GM12875 (cell line): ENCODE data around the gene ATP8B3.

Experiments
- H3K4me3 ChIP-seq: one replicate; pipeline ENCODE4 v1.5.1; 2011; ENCODE audit warnings: low read depth, low read length, control low read depth
- TF ChIP-seq, protein P1 (sequence below): IDR thresholded peaks from 2 replicates; pipeline ENCODE4 v1.5.1; 2011; ENCODE audit warnings: low read depth, mild to moderate bottlenecking, control low read depth, inconsistent platforms, low read length, moderate library complexity, borderline replicate concordance; ENCODE audit not compliant: insufficient read depth

Gene ATP8B3

GRCh38 chr19:1854542-1855039 is 42.5 kb upstream of the ATP8B3 start:
- TF ChIP-seq, protein P1, sequence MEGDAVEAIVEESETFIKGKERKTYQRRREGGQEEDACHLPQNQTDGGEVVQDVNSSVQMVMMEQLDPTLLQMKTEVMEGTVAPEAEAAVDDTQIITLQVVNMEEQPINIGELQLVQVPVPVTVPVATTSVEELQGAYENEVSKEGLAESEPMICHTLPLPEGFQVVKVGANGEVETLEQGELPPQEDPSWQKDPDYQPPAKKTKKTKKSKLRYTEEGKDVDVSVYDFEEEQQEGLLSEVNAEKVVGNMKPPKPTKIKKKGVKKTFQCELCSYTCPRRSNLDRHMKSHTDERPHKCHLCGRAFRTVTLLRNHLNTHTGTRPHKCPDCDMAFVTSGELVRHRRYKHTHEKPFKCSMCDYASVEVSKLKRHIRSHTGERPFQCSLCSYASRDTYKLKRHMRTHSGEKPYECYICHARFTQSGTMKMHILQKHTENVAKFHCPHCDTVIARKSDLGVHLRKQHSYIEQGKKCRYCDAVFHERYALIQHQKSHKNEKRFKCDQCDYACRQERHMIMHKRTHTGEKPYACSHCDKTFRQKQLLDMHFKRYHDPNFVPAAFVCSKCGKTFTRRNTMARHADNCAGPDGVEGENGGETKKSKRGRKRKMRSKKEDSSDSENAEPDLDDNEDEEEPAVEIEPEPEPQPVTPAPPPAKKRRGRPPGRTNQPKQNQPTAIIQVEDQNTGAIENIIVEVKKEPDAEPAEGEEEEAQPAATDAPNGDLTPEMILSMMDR = no peak
- H3K4me3 ChIP-seq = no peak overlapping the region

DNA sequence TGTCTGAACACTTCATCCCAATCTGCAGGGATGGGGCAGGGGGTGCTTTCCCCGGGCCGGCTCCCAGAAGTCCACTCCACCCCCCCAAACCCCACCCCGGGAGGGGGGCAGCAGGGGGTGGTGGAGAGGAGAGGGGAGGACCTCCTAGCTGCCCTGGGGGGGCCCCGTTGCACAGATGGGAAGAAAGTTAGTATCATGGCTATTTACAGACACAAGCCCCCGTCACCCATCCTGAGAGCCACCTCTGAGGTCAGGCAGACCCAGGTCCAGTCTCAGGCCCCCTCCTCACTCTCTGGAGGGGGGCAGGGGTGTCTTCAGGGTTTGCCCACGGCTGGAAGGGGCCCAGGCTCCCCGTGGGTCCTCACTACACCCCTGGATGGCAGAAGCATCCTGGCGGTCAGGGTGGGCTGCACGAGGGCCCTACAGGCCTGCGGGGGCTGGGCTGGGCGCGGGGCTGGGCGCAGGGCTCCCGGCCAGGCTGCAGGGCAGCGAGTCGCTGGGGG is 42.0 kb upstream of the ATP8B3 start:
- TF ChIP-seq, protein P1 = no peak
- no peak overlapping the region for H3K4me3 ChIP-seq

DNA sequence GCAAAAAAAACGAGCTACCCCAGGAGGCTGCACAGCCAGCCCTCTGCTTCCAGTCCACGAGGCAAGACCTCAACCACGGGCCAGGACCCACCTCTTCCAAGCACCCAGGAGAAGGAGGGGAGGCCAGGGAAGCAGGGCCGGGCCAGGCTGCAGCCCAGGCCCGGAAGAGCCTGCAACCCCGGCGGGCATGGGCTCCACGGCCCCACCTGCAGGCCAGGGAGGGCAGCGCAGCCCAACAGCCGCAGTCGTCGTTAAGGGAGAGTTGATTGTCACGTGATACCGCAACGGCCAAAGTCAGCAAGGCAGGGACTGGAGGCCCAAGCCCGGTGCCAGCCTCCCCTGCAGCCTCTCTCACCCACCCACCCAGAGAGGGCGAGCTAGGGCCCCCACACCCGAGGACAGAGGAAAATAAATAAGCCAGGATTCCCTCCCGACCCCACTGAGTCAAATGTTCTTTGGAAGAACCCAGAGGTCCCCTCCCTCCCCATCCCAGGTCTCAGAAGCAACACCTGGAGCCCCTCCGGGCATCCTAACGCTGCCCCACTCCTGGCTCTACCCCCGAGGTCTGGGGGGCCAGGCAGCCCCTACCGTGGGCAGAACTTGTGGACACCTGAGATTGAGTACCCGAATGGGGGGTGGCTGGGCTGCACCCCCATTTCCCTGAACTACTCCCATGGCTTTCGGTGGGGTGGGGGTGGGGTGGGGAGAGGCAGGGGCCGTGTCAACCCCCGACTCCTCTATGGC is 41.4 kb upstream of the ATP8B3 start:
- no peak overlapping the region for H3K4me3 ChIP-seq
- TF ChIP-seq, protein P1 = peak; percentile 96

DNA sequence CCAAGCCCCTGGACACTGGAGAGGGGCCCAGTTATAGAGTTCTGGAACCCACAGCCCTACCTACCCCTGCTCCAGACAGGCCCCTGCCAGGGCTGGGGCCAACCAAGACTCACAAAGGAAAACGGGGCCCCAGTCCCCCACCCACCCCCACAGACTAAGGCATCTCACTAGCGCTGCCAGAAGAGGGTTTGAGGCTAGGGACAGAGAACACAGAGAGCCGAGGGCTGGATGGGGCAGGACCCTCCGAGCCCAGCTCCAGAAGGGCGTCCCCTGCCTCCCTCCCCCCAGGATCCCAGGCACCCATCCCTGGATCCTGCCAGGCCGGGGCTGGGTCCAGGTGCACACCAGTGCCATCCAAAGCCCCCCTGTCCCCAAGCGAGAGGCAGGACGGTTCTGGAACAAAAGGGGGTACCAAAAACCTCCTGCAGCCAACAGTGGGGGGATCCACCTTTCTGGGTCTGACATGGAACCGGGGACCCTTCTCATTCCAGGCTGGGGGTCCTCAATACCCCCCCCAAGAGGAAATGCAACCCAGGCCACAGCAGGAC is 40.6 kb upstream of the ATP8B3 start:
- TF ChIP-seq, protein P1 = no peak
- no peak overlapping the region for H3K4me3 ChIP-seq

- TF ChIP-seq, protein P1 = no peak
- H3K4me3 ChIP-seq = no peak overlapping the region
These were observed 39.8 kb upstream of the ATP8B3 start for GRCh38 chr19:1851654-1852580.

- TF ChIP-seq, protein P1 = peak; percentile 40; the same call in 1 of the 2 replicates
- no peak overlapping the region for H3K4me3 ChIP-seq
These were observed 39.0 kb upstream of the ATP8B3 start for GRCh38 chr19:1850809-1851653.
